Liver (tissue), 3 donors: Measurements from ENCODE around the gene RANBP3.

Source experiments
- TF ChIP-seq, protein P1 (sequence below): IDR thresholded peaks from 2 replicates; pipeline ENCODE4 v1.6.1; 2016; ENCODE audit warnings: antibody characterized with exemption
- TF ChIP-seq, protein P2 (sequence below): fragments of 150-350 bp; IDR thresholded peaks from 2 replicates; pipeline ENCODE4 v1.5.1; 2017; ENCODE audit warnings: improper control_type of control experiment, low read depth, low read length; ENCODE audit not compliant: missing input control
- donor health status: healthy.
- donor health status: healthy.

DNA sequence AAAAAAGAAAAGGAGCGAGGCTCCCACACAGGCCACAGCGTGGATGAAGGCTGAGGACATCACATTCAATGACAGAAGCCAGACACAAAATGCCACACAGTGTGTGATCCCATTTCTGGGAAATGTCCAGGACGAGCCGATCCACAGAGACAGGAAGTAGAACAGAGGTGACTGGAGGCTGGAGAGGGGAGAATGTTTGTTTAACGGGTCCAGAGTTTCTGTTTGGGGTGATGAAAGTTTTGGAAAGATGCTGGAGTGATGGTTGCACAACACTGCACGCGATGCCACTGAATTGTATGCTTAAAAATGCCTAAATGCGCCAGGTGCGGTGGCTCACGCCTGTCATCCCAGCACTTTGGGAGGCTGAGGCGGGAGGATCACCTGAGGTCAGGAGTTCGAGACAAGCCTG lies 107.0 kb downstream of the RANBP3 start:
- TF ChIP-seq, protein P1, sequence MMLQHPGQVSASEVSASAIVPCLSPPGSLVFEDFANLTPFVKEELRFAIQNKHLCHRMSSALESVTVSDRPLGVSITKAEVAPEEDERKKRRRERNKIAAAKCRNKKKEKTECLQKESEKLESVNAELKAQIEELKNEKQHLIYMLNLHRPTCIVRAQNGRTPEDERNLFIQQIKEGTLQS = peak; percentile 88
- TF ChIP-seq, protein P2, sequence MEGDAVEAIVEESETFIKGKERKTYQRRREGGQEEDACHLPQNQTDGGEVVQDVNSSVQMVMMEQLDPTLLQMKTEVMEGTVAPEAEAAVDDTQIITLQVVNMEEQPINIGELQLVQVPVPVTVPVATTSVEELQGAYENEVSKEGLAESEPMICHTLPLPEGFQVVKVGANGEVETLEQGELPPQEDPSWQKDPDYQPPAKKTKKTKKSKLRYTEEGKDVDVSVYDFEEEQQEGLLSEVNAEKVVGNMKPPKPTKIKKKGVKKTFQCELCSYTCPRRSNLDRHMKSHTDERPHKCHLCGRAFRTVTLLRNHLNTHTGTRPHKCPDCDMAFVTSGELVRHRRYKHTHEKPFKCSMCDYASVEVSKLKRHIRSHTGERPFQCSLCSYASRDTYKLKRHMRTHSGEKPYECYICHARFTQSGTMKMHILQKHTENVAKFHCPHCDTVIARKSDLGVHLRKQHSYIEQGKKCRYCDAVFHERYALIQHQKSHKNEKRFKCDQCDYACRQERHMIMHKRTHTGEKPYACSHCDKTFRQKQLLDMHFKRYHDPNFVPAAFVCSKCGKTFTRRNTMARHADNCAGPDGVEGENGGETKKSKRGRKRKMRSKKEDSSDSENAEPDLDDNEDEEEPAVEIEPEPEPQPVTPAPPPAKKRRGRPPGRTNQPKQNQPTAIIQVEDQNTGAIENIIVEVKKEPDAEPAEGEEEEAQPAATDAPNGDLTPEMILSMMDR = no peak
